HCT116 (cell line): Measurements from ENCODE around the gene ATXN2. TPM values are rescaled to one million over a fixed set of nuclear protein-coding genes. Genes with fewer than 3 reads are reported as not detected.

ENCODE experiments used
- ATAC-seq: fragments of 200-7000 bp; cut with Tn5 transposase; 2 replicates; pipeline ENCODE4 v1.9.1; 2020; ENCODE audit warnings: mild to moderate bottlenecking, moderate library complexity
- BruUV-seq: library from RNA; stranded (reverse); fragments of 400-500 nt; replicated peaks from 2 replicates; lab custom pipeline; 2021; lab: Mats Ljungman, UMichigan
- CTCF ChIA-PET: fragments of 300-600 bp; sonication (Branson Sonifier 250); formaldehyde crosslinking; loops from one replicate; lab custom pipeline; 2021; ENCODE audit warnings: antibody characterized with exemption; lab: Charles Lee
- POLR2A ChIA-PET: fragments of 300-600, 350-600 bp; sonication (Branson Sonifier 250); formaldehyde crosslinking; loops from one replicate; lab custom pipeline; 2021; ENCODE audit warnings: antibody characterized with exemption; lab: Charles Lee
- RAD21 ChIA-PET, 2 experiments: fragments of 300-600 bp; sonication (Branson Sonifier 250); formaldehyde crosslinking; loops; one replicate each; lab custom pipeline; 2023; ENCODE audit warnings: low total read pairs in 2 of 2; ENCODE audit not compliant: uncharacterized antibody in 2 of 2, unreplicated experiment in 2 of 2, low non-redundant PET in 1 of 2; lab: Charles Lee
- DNase-seq: peaks from one replicate; pipeline ENCODE4 v3.0.0-alpha.2; 2010; ENCODE audit warnings: low read depth, low spot score
- H2AFZ ChIP-seq: fragments of 200-600 bp; shearing (Covaris generic), sonication (generic); 2 replicates; pipeline ENCODE4 v1.6.1; 2017; ENCODE audit warnings: low read depth, mixed run types, mixed read lengths, antibody characterized with exemption, low read length; ENCODE audit not compliant: poor library complexity, severe bottlenecking
- H3K27ac ChIP-seq: 2 replicates; pipeline ENCODE4 v1.5.1; 2012; ENCODE audit warnings: low read depth, low read length
- H3K27me3 ChIP-seq: fragments of 200-600 bp; sonication (generic); 2 replicates; pipeline ENCODE4 v1.6.1; 2016; ENCODE audit warnings: mixed run types, low read length, mixed read lengths; ENCODE audit not compliant: insufficient read depth
- H3K36me3 ChIP-seq, 2 experiments: fragments of 200-500 bp in 1 of 2; fragments of 200-600 bp in 1 of 2; sonication (Bioruptor generic) in 1 of 2; sonication (generic) in 1 of 2; 2 replicates each; pipeline versions ENCODE4 v1.5.1 to v1.6.1; 2014 to 2016; ENCODE audit warnings: low read length in 2 of 2, inconsistent platforms in 1 of 2, mixed read lengths in 1 of 2, mixed run types in 1 of 2; ENCODE audit not compliant: insufficient read depth in 2 of 2, control insufficient read depth in 1 of 2
- H3K4me1 ChIP-seq, 2 experiments: fragments of 200-600 bp in 1 of 2; sonication (generic) in 1 of 2; 2 replicates each; pipeline versions ENCODE4 v1.5.1 to v1.6.1; 2012 to 2017; ENCODE audit warnings: low read length in 2 of 2, inconsistent platforms in 1 of 2, mild to moderate bottlenecking in 1 of 2, mixed read lengths in 1 of 2, mixed run types in 1 of 2, moderate library complexity in 1 of 2; ENCODE audit not compliant: insufficient read depth in 2 of 2, control insufficient read depth in 1 of 2
- H3K4me2 ChIP-seq: fragments of 200-600 bp; sonication (generic); 2 replicates; pipeline ENCODE4 v1.6.1; 2017; ENCODE audit warnings: mixed run types, low read length, mixed read lengths
- H3K4me3 ChIP-seq, 2 experiments: fragments of 200-600 bp in 1 of 2; sonication (generic) in 1 of 2; replicated peaks in 1 of 2; 2 replicates each; pipeline ENCODE4 v1.5.1; 2011 to 2016; ENCODE audit warnings: low read length in 2 of 2, control low read depth in 1 of 2, low read depth in 1 of 2, mild to moderate bottlenecking in 1 of 2, mixed read lengths in 1 of 2, mixed run types in 1 of 2
- H3K79me2 ChIP-seq: fragments of 200-600 bp; sonication (generic); 2 replicates; pipeline ENCODE4 v1.6.1; 2017; ENCODE audit warnings: mild to moderate bottlenecking, mixed run types, low read length, moderate library complexity, mixed read lengths; ENCODE audit not compliant: insufficient read depth
- H3K9ac ChIP-seq: fragments of 200-600 bp; sonication (generic); 2 replicates; pipeline ENCODE4 v1.6.1; 2016; ENCODE audit warnings: low read length, mixed read lengths
- H3K9me2 ChIP-seq: fragments of 200-600 bp; sonication (generic), shearing (Covaris generic); 2 replicates; pipeline ENCODE4 v1.6.1; 2017; ENCODE audit warnings: mixed run types, mild to moderate bottlenecking, moderate library complexity; ENCODE audit not compliant: insufficient read depth
- H3K9me3 ChIP-seq, 2 experiments: fragments of 200-500 bp in 1 of 2; fragments of 200-600 bp in 1 of 2; sonication (Bioruptor generic) in 1 of 2; sonication (generic) in 1 of 2; 2 replicates each; pipeline ENCODE4 v1.6.1; 2014 to 2017; ENCODE audit warnings: low read length in 2 of 2, mixed read lengths in 2 of 2, inconsistent platforms in 1 of 2, low read depth in 1 of 2, mild to moderate bottlenecking in 1 of 2, mixed run types in 1 of 2, moderate library complexity in 1 of 2; ENCODE audit not compliant: control insufficient read depth in 1 of 2, insufficient read depth in 1 of 2
- H4K20me1 ChIP-seq: fragments of 200-600 bp; sonication (generic), shearing (Covaris generic); 2 replicates; pipeline ENCODE4 v1.6.1; 2017; ENCODE audit warnings: mixed run types, mild to moderate bottlenecking, moderate library complexity; ENCODE audit not compliant: insufficient read depth
- CBX3 ChIP-seq: IDR thresholded peaks from 2 replicates; pipeline ENCODE4 v1.6.1; 2012; ENCODE audit warnings: low read depth
- EGR1 ChIP-seq: IDR thresholded peaks from 2 replicates; pipeline ENCODE4 v1.6.1; 2012; ENCODE audit warnings: low read depth
- ELF1 ChIP-seq: IDR thresholded peaks from 2 replicates; pipeline ENCODE4 v1.6.1; 2012; ENCODE audit warnings: low read depth, borderline replicate concordance
- EZH2 ChIP-seq: fragments of 200-600 bp; sonication (generic); IDR thresholded peaks from 2 replicates; pipeline ENCODE4 v1.6.1; 2017; ENCODE audit warnings: antibody characterized with exemption, mixed run types
- EZH2phosphoT487 ChIP-seq: fragments of 200-600 bp; IDR thresholded peaks from 2 replicates; pipeline ENCODE4 v1.6.1; 2018; ENCODE audit warnings: antibody characterized with exemption, borderline replicate concordance
- FOSL1 ChIP-seq: IDR thresholded peaks from 2 replicates; pipeline ENCODE4 v1.6.1; 2012; ENCODE audit warnings: low read depth
- JUND ChIP-seq: IDR thresholded peaks from 2 replicates; pipeline ENCODE4 v1.6.1; 2012
- POLR2A ChIP-seq: IDR thresholded peaks from 2 replicates; pipeline ENCODE4 v1.7.0; 2011; ENCODE audit warnings: borderline replicate concordance; ENCODE audit not compliant: insufficient read depth, insufficient read length; ENCODE audit errors: extremely low read depth
- POLR2AphosphoS5 ChIP-seq: IDR thresholded peaks from 2 replicates; pipeline ENCODE4 v1.6.1; 2011; ENCODE audit warnings: mild to moderate bottlenecking, low read depth, low read length, moderate library complexity
- SIN3A ChIP-seq: IDR thresholded peaks from 2 replicates; pipeline ENCODE4 v1.6.1; 2012; ENCODE audit warnings: low read depth
- SP1 ChIP-seq: IDR thresholded peaks from 2 replicates; pipeline ENCODE4 v1.6.1; 2012; ENCODE audit warnings: low read depth
- YY1 ChIP-seq: IDR thresholded peaks from 2 replicates; pipeline ENCODE4 v1.6.1; 2011; ENCODE audit warnings: low read length, low read depth, moderate library complexity, mild to moderate bottlenecking; ENCODE audit not compliant: insufficient replicate concordance; ENCODE audit errors: extremely low read depth
- ZFX ChIP-seq: fragments of 450-650 bp; IDR thresholded peaks from 2 replicates; pipeline ENCODE4 v1.6.1; 2017
- intact Hi-C: fragments of 100-400 bp; cut with micrococcal nuclease; formaldehyde crosslinking; loops from 2 replicates; pipeline ENCODE4 v1.10.0; 2022
- total RNA-seq: library from RNA; stranded (reverse); gene quantifications from one replicate; pipeline ENCODE4 v1.2.1, GENCODE V29; 2021; ENCODE audit not compliant: unreplicated experiment
- TF ChIP-seq, protein P1 (sequence below), 3 experiments: fragments of 200-600 bp in 1 of 3; sonication (generic) in 1 of 3; IDR thresholded peaks in 2 of 3; conservative IDR thresholded peaks in 1 of 3; 2 replicates each; pipeline ENCODE4 v1.5.1; 2012 to 2017; ENCODE audit warnings: low read depth in 2 of 3, low read length in 2 of 3, antibody characterized with exemption in 1 of 3, borderline replicate concordance in 1 of 3, control low read depth in 1 of 3, mild to moderate bottlenecking in 1 of 3, mixed read lengths in 1 of 3, mixed run types in 1 of 3, moderate library complexity in 1 of 3; ENCODE audit not compliant: insufficient read depth in 1 of 3
- TF ChIP-seq, protein P2 (sequence below): IDR thresholded peaks from 2 replicates; pipeline ENCODE4 v1.6.1; 2012
- TF ChIP-seq, protein P3 (sequence below): IDR thresholded peaks from 2 replicates; pipeline ENCODE4 v1.6.1; 2011; ENCODE audit warnings: mild to moderate bottlenecking, low read length, moderate library complexity; ENCODE audit not compliant: insufficient replicate concordance; ENCODE audit errors: extremely low read depth

ATXN2 gene
- total RNA-seq, 1 experiment from 2014 or later: 72.7 TPM

DNA sequence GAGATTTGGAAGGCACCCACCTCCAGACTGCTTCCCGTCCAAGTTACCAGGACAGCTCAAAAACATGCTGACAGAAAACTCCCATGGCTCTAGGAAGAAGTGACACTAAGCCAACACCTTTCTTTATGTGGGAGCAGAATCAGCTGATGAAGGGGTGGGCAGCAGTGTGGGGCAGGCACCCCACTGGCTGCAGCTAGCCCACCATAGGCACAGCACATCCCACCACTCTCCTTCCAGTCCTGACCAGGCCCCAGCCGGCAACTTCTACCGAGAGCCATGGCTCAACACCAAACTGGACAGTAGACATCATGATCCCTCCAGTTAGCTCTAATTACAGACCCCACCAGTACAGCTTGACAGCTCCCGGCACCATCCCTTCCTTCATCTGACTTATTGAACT is 148.4 kb downstream of the ATXN2 start:
- Histone ChIP-seq H3K4me1 (no peaks in the 10 kb centered on the region), H3K9ac (no peak overlapping the region), H3K9me2 (no peaks in the 10 kb centered on the region), H4K20me1 (no peaks in the 10 kb centered on the region; the same call in 1 of the 2 replicates), H3K4me3 (no peak overlapping the region), H3K79me2 (no peaks in the 10 kb centered on the region), H3K27ac (no peak overlapping the region), H3K4me2 (no peak overlapping the region), H3K9me3 (no peaks in the 10 kb centered on the region), H2AFZ (no peak overlapping the region), H3K27me3 (no peaks in the 10 kb centered on the region), H3K36me3 (peaks cover 44 to 45% of the 10 kb centered on the region in 2 experiments; a peak in 3 of 4 replicates)
- ATAC-seq (no peak), DNase-seq (no peak)
- POLR2A ChIA-PET: no interaction called here
- CTCF ChIA-PET: interaction anchor here (1.3 to 4.2 kb wide), 3 partner anchors 11 to 53 kb away, joined by 4 to 94 read pairs (median 12); no protein-coding TSS in a partner anchor
- BruUV-seq: no TSS peak
- intact Hi-C loops: loop anchor here (1.0 to 2.0 kb wide), 2 partner anchors 53 to 120 kb away; no protein-coding TSS in a partner anchor
- RAD21 ChIA-PET: no interaction called here
- TF ChIP-seq, protein P1, sequence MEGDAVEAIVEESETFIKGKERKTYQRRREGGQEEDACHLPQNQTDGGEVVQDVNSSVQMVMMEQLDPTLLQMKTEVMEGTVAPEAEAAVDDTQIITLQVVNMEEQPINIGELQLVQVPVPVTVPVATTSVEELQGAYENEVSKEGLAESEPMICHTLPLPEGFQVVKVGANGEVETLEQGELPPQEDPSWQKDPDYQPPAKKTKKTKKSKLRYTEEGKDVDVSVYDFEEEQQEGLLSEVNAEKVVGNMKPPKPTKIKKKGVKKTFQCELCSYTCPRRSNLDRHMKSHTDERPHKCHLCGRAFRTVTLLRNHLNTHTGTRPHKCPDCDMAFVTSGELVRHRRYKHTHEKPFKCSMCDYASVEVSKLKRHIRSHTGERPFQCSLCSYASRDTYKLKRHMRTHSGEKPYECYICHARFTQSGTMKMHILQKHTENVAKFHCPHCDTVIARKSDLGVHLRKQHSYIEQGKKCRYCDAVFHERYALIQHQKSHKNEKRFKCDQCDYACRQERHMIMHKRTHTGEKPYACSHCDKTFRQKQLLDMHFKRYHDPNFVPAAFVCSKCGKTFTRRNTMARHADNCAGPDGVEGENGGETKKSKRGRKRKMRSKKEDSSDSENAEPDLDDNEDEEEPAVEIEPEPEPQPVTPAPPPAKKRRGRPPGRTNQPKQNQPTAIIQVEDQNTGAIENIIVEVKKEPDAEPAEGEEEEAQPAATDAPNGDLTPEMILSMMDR (IDR thresholded peaks at IDR 0.05 in 2 of 3, conservative IDR thresholded peaks at IDR 0.05 in 1 of 3; ENCODE audit: borderline replicate concordance in 1 of 3, insufficient read depth in 1 of 3, low read depth in 2 of 3, low read length in 2 of 3): no peak
- TF ChIP-seq FOSL1 (no peak), JUND (no peak), SIN3A (no peak), SP1 (no peak), EZH2 (no peak), EZH2phosphoT487 (no peak), ELF1 (no peak), YY1 (no peak), POLR2A (no peak), CBX3 (no peak), ZFX (no peak), POLR2AphosphoS5 (no peak), EGR1 (no peak)
- TF ChIP-seq, protein P2, sequence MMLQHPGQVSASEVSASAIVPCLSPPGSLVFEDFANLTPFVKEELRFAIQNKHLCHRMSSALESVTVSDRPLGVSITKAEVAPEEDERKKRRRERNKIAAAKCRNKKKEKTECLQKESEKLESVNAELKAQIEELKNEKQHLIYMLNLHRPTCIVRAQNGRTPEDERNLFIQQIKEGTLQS: no peak
- TF ChIP-seq, protein P3, sequence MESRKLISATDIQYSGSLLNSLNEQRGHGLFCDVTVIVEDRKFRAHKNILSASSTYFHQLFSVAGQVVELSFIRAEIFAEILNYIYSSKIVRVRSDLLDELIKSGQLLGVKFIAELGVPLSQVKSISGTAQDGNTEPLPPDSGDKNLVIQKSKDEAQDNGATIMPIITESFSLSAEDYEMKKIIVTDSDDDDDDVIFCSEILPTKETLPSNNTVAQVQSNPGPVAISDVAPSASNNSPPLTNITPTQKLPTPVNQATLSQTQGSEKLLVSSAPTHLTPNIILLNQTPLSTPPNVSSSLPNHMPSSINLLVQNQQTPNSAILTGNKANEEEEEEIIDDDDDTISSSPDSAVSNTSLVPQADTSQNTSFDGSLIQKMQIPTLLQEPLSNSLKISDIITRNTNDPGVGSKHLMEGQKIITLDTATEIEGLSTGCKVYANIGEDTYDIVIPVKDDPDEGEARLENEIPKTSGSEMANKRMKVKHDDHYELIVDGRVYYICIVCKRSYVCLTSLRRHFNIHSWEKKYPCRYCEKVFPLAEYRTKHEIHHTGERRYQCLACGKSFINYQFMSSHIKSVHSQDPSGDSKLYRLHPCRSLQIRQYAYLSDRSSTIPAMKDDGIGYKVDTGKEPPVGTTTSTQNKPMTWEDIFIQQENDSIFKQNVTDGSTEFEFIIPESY: no peak
